Brain pericyte (primary cell): ENCODE measurements around the gene NR2F1.

Experiments used
- DNase-seq: peaks from one replicate; pipeline ENCODE4 v3.0.0-alpha.2; 2012; ENCODE audit warnings: low read depth, low spot score

Gene NR2F1

GRCh38 chr5:93637697-93638096 is 54.7 kb downstream of the NR2F1 start:
- DNase-seq, result no peak

DNA sequence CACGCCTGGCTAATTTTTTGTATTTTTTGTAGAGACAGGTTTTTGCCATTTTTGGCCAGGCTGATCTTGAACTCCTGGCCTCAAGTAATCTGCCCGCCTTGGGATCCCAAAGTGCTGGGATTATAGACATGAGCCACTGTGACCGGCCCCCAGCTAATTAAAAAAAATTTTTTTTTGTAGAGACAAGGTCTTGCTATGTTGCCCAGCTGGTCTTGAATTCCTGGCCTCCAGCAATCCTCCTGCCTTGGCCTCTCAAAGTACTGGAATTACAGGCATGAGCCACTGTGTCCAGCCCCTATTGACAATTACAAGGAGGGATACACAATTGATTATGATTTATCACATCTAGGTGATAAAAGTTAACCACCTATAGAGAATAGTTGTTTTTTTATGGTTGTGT is 59.5 kb downstream of the NR2F1 start:
- DNase-seq, result no peak
